WI38 (cell line): ENCODE measurements around the gene TEKTIP1.

ENCODE experiments used
- H3K4me3 ChIP-seq: 2 replicates; pipeline ENCODE4 v1.5.1; 2011; ENCODE audit warnings: low read depth, mild to moderate bottlenecking, control low read depth, low read length
- CTCF ChIP-seq: IDR thresholded peaks from 2 replicates; pipeline ENCODE4 v1.5.1; 2012; ENCODE audit warnings: low read depth, mild to moderate bottlenecking, control low read depth, low read length

The TEKTIP1 gene

GRCh38 chr19:3573858-3574637 lies 35.1 kb downstream of the TEKTIP1 start:
- peak overlapping the region; percentile 91 for H3K4me3 ChIP-seq
- TF ChIP-seq CTCF: no peak

GRCh38 chr19:3575260-3575741 lies 36.3 kb downstream of the TEKTIP1 start:
- TF ChIP-seq CTCF: no peak
- H3K4me3 ChIP-seq: no peak overlapping the region

DNA sequence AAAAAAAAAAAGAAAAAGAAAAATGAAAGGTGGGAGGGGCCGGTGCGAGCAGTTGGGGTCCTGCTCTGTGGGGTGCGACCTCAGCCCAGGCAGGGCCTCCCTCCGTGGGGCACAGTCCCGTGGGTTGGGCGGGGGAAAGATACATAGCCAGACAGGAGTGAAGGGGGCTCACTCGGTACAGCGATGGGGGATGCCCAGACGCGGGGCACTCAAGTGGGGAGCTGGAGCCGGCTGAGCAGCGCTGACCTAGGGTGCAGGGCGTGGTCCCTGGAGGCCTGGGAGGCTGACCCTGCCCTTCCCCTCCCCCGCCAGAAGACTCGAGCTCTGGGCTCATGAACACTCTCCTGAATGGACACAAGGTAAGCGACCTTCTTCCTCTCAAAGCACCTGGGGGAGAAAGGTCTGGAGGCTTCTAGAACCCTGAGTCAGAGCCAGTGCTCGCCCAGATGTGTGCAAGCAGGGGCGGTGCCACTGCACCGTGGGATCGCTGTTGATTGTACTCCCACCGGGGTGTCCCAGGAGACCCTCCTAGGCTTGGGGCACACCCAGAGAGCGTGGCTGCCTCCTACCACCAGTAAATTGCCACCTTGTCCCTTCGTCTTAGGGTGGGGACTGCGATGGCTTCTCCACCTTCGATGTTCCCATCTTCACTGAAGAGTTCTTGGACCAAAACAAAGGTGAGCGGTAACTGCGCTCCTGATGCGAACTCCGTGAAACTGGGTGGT lies 37.1 kb downstream of the TEKTIP1 start:
- H3K4me3 ChIP-seq: no peak overlapping the region
- TF ChIP-seq CTCF: no peak

DNA sequence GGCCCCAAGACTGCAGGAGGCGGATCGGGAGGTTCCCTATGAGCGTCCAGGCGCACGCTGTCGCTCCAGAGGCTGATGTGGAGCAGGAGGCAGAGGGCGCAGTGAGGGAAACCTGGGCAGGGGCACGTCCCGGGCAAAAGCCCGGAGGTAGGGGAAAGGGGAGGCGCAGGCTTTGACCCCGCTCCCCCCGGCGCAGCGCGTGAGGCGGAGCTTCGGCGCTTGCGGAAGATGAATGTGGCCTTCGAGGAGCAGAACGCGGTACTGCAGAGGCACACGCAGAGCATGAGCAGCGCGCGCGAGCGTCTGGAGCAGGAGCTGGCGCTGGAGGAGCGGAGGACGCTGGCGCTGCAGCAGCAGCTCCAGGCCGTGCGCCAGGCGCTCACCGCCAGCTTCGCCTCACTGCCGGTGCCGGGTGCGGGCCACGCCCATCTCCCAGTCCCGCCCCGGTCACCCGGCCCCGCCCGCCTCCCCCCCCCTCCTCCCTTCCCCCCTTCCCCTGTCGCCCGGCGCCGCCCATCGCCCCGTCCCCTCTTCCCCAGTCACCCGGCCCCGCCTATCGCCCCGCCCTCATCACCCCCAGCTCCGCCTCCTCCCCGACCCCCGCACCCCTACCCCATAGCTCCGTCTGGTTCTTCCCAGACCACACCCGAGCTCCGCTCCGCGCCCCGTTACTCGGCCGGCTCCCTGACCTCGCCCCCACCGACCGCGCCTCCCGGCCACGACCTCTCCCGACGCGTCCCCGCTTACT lies 37.9 kb downstream of the TEKTIP1 start:
- TF ChIP-seq CTCF: no peak
- H3K4me3 ChIP-seq: no peak overlapping the region

DNA sequence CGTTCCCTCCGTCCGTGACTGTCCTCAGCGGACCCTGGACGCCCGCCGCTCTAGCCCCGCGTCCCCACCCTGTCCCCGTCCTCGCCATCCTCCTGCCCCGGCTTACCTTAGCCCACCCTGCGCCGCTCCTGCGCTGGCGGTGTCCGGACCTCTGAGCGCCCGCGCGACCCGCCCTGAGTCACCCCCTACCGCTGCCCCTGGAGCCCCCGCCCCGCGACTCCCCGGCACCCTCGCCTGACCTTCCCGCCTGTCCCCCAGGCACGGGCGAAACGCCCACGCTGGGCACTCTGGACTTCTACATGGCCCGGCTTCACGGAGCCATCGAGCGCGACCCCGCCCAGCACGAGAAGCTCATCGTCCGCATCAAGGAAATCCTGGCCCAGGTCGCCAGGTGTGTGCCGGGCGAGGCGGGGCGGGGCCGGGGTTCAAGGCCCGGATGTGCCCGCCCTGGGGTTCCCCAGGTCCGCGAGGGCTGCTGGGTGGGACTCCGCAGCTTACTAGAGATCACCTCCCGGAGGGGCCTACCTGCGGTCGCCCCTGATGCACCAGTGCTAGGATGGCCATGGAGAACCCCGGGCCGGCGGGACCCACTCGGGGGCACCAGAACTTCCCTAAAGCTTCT lies 38.9 kb downstream of the TEKTIP1 start:
- no peak for TF ChIP-seq CTCF
- no peak overlapping the region for H3K4me3 ChIP-seq

GRCh38 chr19:3578390-3578789 lies 39.4 kb downstream of the TEKTIP1 start:
- no peak for TF ChIP-seq CTCF
- H3K4me3 ChIP-seq: no peak overlapping the region
